Thyroid gland (tissue), 4 donors: ENCODE results near the gene MYLK4.

ENCODE experiments used
- CTCF ChIP-seq, 6 experiments: fragments of 200-600 bp in 3 of 6; fragments of 450-650 bp in 3 of 6; sonication (generic) in 3 of 6; IDR thresholded peaks; one replicate each; pipeline ENCODE4 v1.5.1; 2016 to 2019; ENCODE audit warnings: antibody characterized with exemption in 6 of 6, mild to moderate bottlenecking in 2 of 6, inconsistent platforms in 1 of 6, moderate library complexity in 1 of 6
- POLR2A ChIP-seq, 2 donors: fragments of 450-650 bp; IDR thresholded peaks; one replicate each; pipeline ENCODE4 v1.6.1; 2017; ENCODE audit warnings: antibody characterized with exemption in 2 of 2, mild to moderate bottlenecking in 2 of 2, moderate library complexity in 1 of 2

GRCh38 chr6:2792330-2793110, 41.8 kb upstream of the MYLK4 start:
- TF ChIP-seq CTCF (IDR thresholded peaks at IDR 0.05): no peak
- no peak for TF ChIP-seq POLR2A (IDR thresholded peaks at IDR 0.05)
